HK-2 (cell line): Measurements from ENCODE around the gene OVCH2.
"Not testable (repeated sequence)": the region's sequence is repeated elsewhere in the genome, so short reads cannot be mapped to it uniquely, and the experiment has no call there.

Experiments used
- DNase-seq: peaks from one replicate; pipeline ENCODE4 v3.0.0-alpha.2; 2018; ENCODE audit not compliant: unreplicated experiment

The OVCH2 gene

GRCh38 chr11:7671347-7672215 lies 34.7 kb downstream of the OVCH2 start:
- DNase-seq = no peak

GRCh38 chr11:7670641-7671040 lies 35.6 kb downstream of the OVCH2 start:
- no peak for DNase-seq

GRCh38 chr11:7668911-7669310 lies 37.4 kb downstream of the OVCH2 start:
- no peak for DNase-seq

GRCh38 chr11:7668464-7668863 lies 37.8 kb downstream of the OVCH2 start:
- DNase-seq = no peak

- no peak for DNase-seq
Measured at GRCh38 chr11:7667460-7667859, 38.8 kb downstream of the OVCH2 start.

- no peak for DNase-seq
Measured at GRCh38 chr11:7666292-7666866, 39.9 kb downstream of the OVCH2 start.

GRCh38 chr11:7665473-7666291 lies 40.6 kb downstream of the OVCH2 start:
- DNase-seq = peak; percentile 79

- DNase-seq = no peak
Measured at GRCh38 chr11:7664867-7665266, 41.4 kb downstream of the OVCH2 start.

- DNase-seq = not testable (repeated sequence)
Measured at GRCh38 chr11:7663531-7663930, 42.7 kb downstream of the OVCH2 start.

GRCh38 chr11:7657306-7658025 lies 48.8 kb downstream of the OVCH2 start:
- DNase-seq = peak; percentile 16

GRCh38 chr11:7656704-7657103 lies 49.6 kb downstream of the OVCH2 start:
- no peak for DNase-seq

- DNase-seq = no peak
Measured at GRCh38 chr11:7655253-7656217, 50.7 kb downstream of the OVCH2 start.

GRCh38 chr11:7654195-7654705 lies 52.0 kb downstream of the OVCH2 start:
- no peak for DNase-seq

- DNase-seq = no peak
Measured at GRCh38 chr11:7651700-7652099, 54.6 kb downstream of the OVCH2 start.

- no peak for DNase-seq
Measured at GRCh38 chr11:7651140-7651551, 55.1 kb downstream of the OVCH2 start.

- DNase-seq = no peak
Measured at GRCh38 chr11:7648264-7648663, 58.0 kb downstream of the OVCH2 start.

- DNase-seq = no peak
Measured at GRCh38 chr11:7646866-7647265, 59.4 kb downstream of the OVCH2 start.

GRCh38 chr11:7645206-7645605 lies 61.1 kb downstream of the OVCH2 start:
- DNase-seq = no peak

GRCh38 chr11:7643314-7643713 lies 63.0 kb downstream of the OVCH2 start:
- DNase-seq = no peak

GRCh38 chr11:7642747-7643146 lies 63.5 kb downstream of the OVCH2 start:
- no peak for DNase-seq
